Activated T-cell treated with anti-CD3 and anti-CD28 coated beads for 4 hours (primary cell): Measurements from ENCODE around the gene CENPA.
"Not testable (repeated sequence)": the region's sequence is repeated elsewhere in the genome, so short reads cannot be mapped to it uniquely, and the experiment has no call there.

Experiments used
- DNase-seq: peaks from one replicate; pipeline ENCODE4 v3.0.0-alpha.2; 2020

Gene CENPA

GRCh38 chr2:26795135-26795534 is 9.3 kb downstream of the CENPA start:
- not testable (repeated sequence) for DNase-seq

- DNase-seq, result no peak
These were observed 15.5 kb downstream of the CENPA start for GRCh38 chr2:26801328-26801727.

- no peak for DNase-seq
These were observed 15.9 kb downstream of the CENPA start for GRCh38 chr2:26801796-26802195.

GRCh38 chr2:26805241-26805676 is 19.4 kb downstream of the CENPA start:
- no peak for DNase-seq

GRCh38 chr2:26807788-26808460 is 22.1 kb downstream of the CENPA start:
- no peak for DNase-seq

GRCh38 chr2:26809211-26809610 is 23.4 kb downstream of the CENPA start:
- DNase-seq, result no peak

GRCh38 chr2:26809876-26810577 is 24.2 kb downstream of the CENPA start:
- DNase-seq, result no peak

- no peak for DNase-seq
These were observed 25.4 kb downstream of the CENPA start for GRCh38 chr2:26811261-26811660.

GRCh38 chr2:26811791-26812694 is 26.2 kb downstream of the CENPA start:
- DNase-seq, result no peak

GRCh38 chr2:26812731-26813130 is 26.9 kb downstream of the CENPA start:
- no peak for DNase-seq

- not testable (repeated sequence) for DNase-seq
These were observed 28.4 kb downstream of the CENPA start for GRCh38 chr2:26814072-26814765.

- DNase-seq, result no peak
These were observed 31.0 kb downstream of the CENPA start for GRCh38 chr2:26816893-26817292.

- no peak for DNase-seq
These were observed 32.4 kb downstream of the CENPA start for GRCh38 chr2:26818255-26818654.

- DNase-seq, result no peak
These were observed 33.1 kb downstream of the CENPA start for GRCh38 chr2:26818972-26819371.

- DNase-seq, result no peak
These were observed 35.1 kb downstream of the CENPA start for GRCh38 chr2:26820932-26821331.

- DNase-seq, result no peak
These were observed 37.0 kb downstream of the CENPA start for GRCh38 chr2:26822877-26823276.

GRCh38 chr2:26838121-26838906 is 52.5 kb downstream of the CENPA start:
- DNase-seq, result no peak

- no peak for DNase-seq
These were observed 55.2 kb downstream of the CENPA start for GRCh38 chr2:26840937-26841610.

GRCh38 chr2:26843041-26843440 is 57.2 kb downstream of the CENPA start:
- no peak for DNase-seq
